ENCODE results near the gene TEKT5. TPM values are rescaled to one million over a fixed set of nuclear protein-coding genes. Genes with fewer than 3 reads are reported as not detected.

Gene TEKT5
- total RNA-seq, 1 experiment from 2014 or later, result not detected

- ChIA-PET POLR2A (ENCODE audit: low non-redundant PET) (no interaction called here), CTCF (no interaction called here)
- BruUV-seq (replicated peaks), result no TSS peak
- Histone ChIP-seq H3K27me3 (replicated peaks; ENCODE audit: insufficient read depth, low read depth, low read length, poor library complexity) (peaks cover 2% of the 10 kb centered on the region), H3K27ac (ENCODE audit: low read depth, low read length, poor library complexity, severe bottlenecking) (no peak overlapping the region), H3K9me3 (ENCODE audit: low read depth, low read length, poor library complexity, severe bottlenecking) (no peaks in the 10 kb centered on the region), H3K4me3 (ENCODE audit: low read depth, low read length, poor library complexity, severe bottlenecking) (no peak overlapping the region), H3K36me3 (ENCODE audit: insufficient read depth, low read length, poor library complexity, severe bottlenecking) (no peaks in the 10 kb centered on the region), H3K4me1 (ENCODE audit: insufficient read depth, low read length, poor library complexity, severe bottlenecking) (no peaks in the 10 kb centered on the region)
- no peak for TF ChIP-seq CTCF (conservative IDR thresholded peaks at IDR 0.05; ENCODE audit: low read depth, low read length)
- no peak for TF ChIP-seq EZH2 (IDR thresholded peaks at IDR 0.05; ENCODE audit: borderline replicate concordance, low read depth, low read length, poor library complexity, severe bottlenecking)
- no peak for DNase-seq (ENCODE audit: low spot score)
- intact Hi-C loops (cut with micrococcal nuclease; ENCODE audit: unreplicated experiment), result no loop called here
Observed at GRCh38 chr16:10598157-10598556, 96.6 kb downstream of the TEKT5 start.

GRCh38 chr16:10597187-10597601 is 97.5 kb downstream of the TEKT5 start:
- Histone ChIP-seq H3K27ac (ENCODE audit: low read depth, low read length, poor library complexity, severe bottlenecking) (no peak overlapping the region), H3K27me3 (replicated peaks; ENCODE audit: insufficient read depth, low read depth, low read length, poor library complexity) (peaks cover 2% of the 10 kb centered on the region), H3K9me3 (ENCODE audit: low read depth, low read length, poor library complexity, severe bottlenecking) (no peaks in the 10 kb centered on the region), H3K36me3 (ENCODE audit: insufficient read depth, low read length, poor library complexity, severe bottlenecking) (no peaks in the 10 kb centered on the region), H3K4me1 (ENCODE audit: insufficient read depth, low read length, poor library complexity, severe bottlenecking) (no peaks in the 10 kb centered on the region), H3K4me3 (ENCODE audit: low read depth, low read length, poor library complexity, severe bottlenecking) (no peak overlapping the region)
- no peak for TF ChIP-seq EZH2 (IDR thresholded peaks at IDR 0.05; ENCODE audit: borderline replicate concordance, low read depth, low read length, poor library complexity, severe bottlenecking)
- no peak for TF ChIP-seq CTCF (conservative IDR thresholded peaks at IDR 0.05; ENCODE audit: low read depth, low read length)
- CTCF ChIA-PET, result interaction anchor here (1.1 kb wide), 1 partner anchor 140 kb away, joined by 3 read pairs; no protein-coding TSS in a partner anchor
- intact Hi-C loops (cut with micrococcal nuclease; ENCODE audit: unreplicated experiment), result no loop called here
- BruUV-seq (replicated peaks), result no TSS peak
- POLR2A ChIA-PET (ENCODE audit: low non-redundant PET), result no interaction called here
- no peak for DNase-seq (ENCODE audit: low spot score)

GRCh38 chr16:10594312-10594950 is 100.3 kb downstream of the TEKT5 start:
- DNase-seq (ENCODE audit: low spot score), result no peak
- no TSS peak for BruUV-seq (replicated peaks)
- ChIA-PET CTCF (no interaction called here), POLR2A (ENCODE audit: low non-redundant PET) (no interaction called here)
- Histone ChIP-seq H3K9me3 (ENCODE audit: low read depth, low read length, poor library complexity, severe bottlenecking) (no peaks in the 10 kb centered on the region), H3K4me1 (ENCODE audit: insufficient read depth, low read length, poor library complexity, severe bottlenecking) (no peaks in the 10 kb centered on the region), H3K4me3 (ENCODE audit: low read depth, low read length, poor library complexity, severe bottlenecking) (no peak overlapping the region), H3K27ac (ENCODE audit: low read depth, low read length, poor library complexity, severe bottlenecking) (no peak overlapping the region), H3K27me3 (replicated peaks; ENCODE audit: insufficient read depth, low read depth, low read length, poor library complexity) (no peaks in the 10 kb centered on the region), H3K36me3 (ENCODE audit: insufficient read depth, low read length, poor library complexity, severe bottlenecking) (no peaks in the 10 kb centered on the region)
- intact Hi-C loops (cut with micrococcal nuclease; ENCODE audit: unreplicated experiment), result no loop called here
- TF ChIP-seq EZH2 (IDR thresholded peaks at IDR 0.05; ENCODE audit: borderline replicate concordance, low read depth, low read length, poor library complexity, severe bottlenecking) (no peak), CTCF (conservative IDR thresholded peaks at IDR 0.05; ENCODE audit: low read depth, low read length) (no peak)

Measured in A673 (cell line).